A549 treated with RU486 at 1 μM for 4 hours (cell line): Measurements from ENCODE around the gene RET. TPM values are rescaled to one million over a fixed set of nuclear protein-coding genes. Genes with fewer than 3 reads are reported as not detected.

Experiments
- total RNA-seq: library from RNA; stranded (reverse); fragments of 200-300 nt; extraction: Qiagen RNA extraction; gene quantifications from 5 replicates; pipeline ENCODE4 v1.2.3, GENCODE V29; 2022; ENCODE audit warnings: low read depth

Gene RET
- 0.48 to 1.1 TPM (median 0.76 TPM) in 5 replicates for total RNA-seq

GRCh38 chr10:43076876-43077420 is at the start of gene RET:
TSS of gene RET (plus strand) at chr10:43077069. CDS start at chr10:43077259, 190 bp downstream.

GRCh38 chr10:43138021-43138756 is 61.3 kb downstream of the RET start, which contains the start of gene CSGALNACT2:
TSS of gene CSGALNACT2 (plus strand) at chr10:43138445. CDS start at chr10:43155150, 16,705 bp downstream.

Other genes starting within 250 kb of the RET start
- gene CSGALNACT2, start 61.4 kb downstream of the RET start, total RNA-seq: 9.7 to 18.1 TPM (median 14.3 TPM) in 5 replicates
- gene RASGEF1A, start 190.0 kb downstream of the RET start, total RNA-seq: 3.2 to 4.4 TPM (median 3.6 TPM) in 5 replicates